Measurements from ENCODE around the gene COMMD10.

- TF ChIP-seq POLR2AphosphoS5 (IDR thresholded peaks at IDR 0.05; ENCODE audit: borderline replicate concordance, low read depth, low read length) = no peak
- TF ChIP-seq EZH2 (IDR thresholded peaks at IDR 0.05) = no peak
- TF ChIP-seq FOXP2 (optimal IDR thresholded peaks at IDR 0.05; ENCODE audit: control extremely low read depth, extremely low read length, insufficient read depth) = no peak
These were observed 235.7 kb downstream of the COMMD10 start for GRCh38 chr5:116320486-116320885.
